ENCODE results near the gene SMIM27.
"Not testable (repeated sequence)": the region's sequence is repeated elsewhere in the genome, so short reads cannot be mapped to it uniquely, and the experiment has no call there.

Gene SMIM27

GRCh38 chr9:32590476-32590875 lies 38.3 kb downstream of the SMIM27 start:
- TF ChIP-seq, protein P1, sequence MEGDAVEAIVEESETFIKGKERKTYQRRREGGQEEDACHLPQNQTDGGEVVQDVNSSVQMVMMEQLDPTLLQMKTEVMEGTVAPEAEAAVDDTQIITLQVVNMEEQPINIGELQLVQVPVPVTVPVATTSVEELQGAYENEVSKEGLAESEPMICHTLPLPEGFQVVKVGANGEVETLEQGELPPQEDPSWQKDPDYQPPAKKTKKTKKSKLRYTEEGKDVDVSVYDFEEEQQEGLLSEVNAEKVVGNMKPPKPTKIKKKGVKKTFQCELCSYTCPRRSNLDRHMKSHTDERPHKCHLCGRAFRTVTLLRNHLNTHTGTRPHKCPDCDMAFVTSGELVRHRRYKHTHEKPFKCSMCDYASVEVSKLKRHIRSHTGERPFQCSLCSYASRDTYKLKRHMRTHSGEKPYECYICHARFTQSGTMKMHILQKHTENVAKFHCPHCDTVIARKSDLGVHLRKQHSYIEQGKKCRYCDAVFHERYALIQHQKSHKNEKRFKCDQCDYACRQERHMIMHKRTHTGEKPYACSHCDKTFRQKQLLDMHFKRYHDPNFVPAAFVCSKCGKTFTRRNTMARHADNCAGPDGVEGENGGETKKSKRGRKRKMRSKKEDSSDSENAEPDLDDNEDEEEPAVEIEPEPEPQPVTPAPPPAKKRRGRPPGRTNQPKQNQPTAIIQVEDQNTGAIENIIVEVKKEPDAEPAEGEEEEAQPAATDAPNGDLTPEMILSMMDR (IDR thresholded peaks at IDR 0.05; ENCODE audit: extremely low read depth, insufficient read depth, missing control alignments), result no peak
- in situ Hi-C loops (cut with MboI; ENCODE audit: low pct_unique_long_range_greater_than_20kb, low sequenced_read_pairs, unreplicated experiment), result no loop called here

DNA sequence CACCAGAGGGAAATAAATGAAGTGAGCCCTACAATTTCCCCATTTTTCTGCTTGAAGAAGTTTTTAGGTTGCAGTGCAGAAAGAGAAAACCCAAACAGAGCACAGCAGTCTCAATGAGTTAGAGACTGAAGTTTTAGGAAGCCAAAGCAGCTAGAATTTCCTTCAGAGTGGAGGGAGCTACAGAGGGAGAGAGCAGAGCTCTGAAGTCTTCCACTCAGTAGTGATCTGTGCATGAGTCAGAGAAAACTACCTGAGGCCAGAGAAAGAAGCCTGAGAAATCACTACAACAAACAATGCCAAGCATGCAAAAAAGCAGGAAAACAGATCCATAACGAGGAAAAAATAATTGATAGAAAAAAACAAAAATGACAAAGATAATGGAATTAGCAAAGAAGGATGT lies 38.8 kb downstream of the SMIM27 start:
- TF ChIP-seq, protein P1 (IDR thresholded peaks at IDR 0.05; ENCODE audit: extremely low read depth, insufficient read depth, missing control alignments), result no peak
- in situ Hi-C loops (cut with MboI; ENCODE audit: low pct_unique_long_range_greater_than_20kb, low sequenced_read_pairs, unreplicated experiment), result no loop called here
- no peak for DNase-seq (ENCODE audit: low spot score)

More at GRCh38 chr9:32590476-32590875, 38.3 kb downstream of the SMIM27 start:
- no peak for DNase-seq (ENCODE audit: low spot score)

DNA sequence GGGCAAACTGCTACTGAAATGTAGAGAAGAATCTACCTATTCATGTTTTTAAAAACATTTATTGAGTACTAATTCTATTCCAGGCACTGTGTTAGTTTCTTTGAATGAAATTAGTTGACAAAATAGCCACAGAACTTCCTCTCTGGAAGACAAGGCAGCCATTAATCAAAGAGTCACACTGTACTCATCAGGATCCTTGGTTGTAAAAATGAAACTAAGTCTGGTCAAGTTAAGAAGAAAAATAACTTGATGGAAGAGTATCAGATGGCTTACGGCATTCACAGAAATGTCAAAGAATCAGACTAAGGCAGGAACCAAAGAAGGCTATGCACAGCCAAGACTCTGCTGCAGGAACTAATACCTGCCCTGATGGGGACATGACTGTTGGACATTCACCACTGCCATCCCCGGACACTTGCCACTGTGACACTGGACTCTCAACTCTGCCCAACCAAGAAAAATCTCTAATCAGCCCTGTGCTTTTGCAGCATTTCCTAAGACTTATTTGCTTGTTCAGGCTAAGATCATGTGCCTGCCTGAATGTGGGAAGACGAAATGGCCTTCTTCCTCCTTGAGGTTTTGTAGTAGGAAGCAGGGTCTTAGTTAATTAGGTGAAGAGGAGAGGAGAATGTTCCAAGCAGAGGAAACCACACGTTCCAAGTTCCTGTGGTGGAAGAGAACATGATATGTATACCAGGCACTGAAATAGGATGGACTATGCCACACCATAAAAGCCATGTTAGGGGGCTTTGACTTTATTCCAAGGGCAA lies 44.2 kb downstream of the SMIM27 start:
- DNase-seq (ENCODE audit: low spot score), result no peak
- TF ChIP-seq, protein P1 (IDR thresholded peaks at IDR 0.05; ENCODE audit: extremely low read depth, insufficient read depth, missing control alignments), result no peak
- in situ Hi-C loops (cut with MboI; ENCODE audit: low pct_unique_long_range_greater_than_20kb, low sequenced_read_pairs, unreplicated experiment), result no loop called here

GRCh38 chr9:32596936-32597335 lies 44.8 kb downstream of the SMIM27 start:
- no peak for DNase-seq (ENCODE audit: low spot score)
- in situ Hi-C loops (cut with MboI; ENCODE audit: low pct_unique_long_range_greater_than_20kb, low sequenced_read_pairs, unreplicated experiment), result no loop called here
- TF ChIP-seq, protein P1 (IDR thresholded peaks at IDR 0.05; ENCODE audit: extremely low read depth, insufficient read depth, missing control alignments), result no peak

DNA sequence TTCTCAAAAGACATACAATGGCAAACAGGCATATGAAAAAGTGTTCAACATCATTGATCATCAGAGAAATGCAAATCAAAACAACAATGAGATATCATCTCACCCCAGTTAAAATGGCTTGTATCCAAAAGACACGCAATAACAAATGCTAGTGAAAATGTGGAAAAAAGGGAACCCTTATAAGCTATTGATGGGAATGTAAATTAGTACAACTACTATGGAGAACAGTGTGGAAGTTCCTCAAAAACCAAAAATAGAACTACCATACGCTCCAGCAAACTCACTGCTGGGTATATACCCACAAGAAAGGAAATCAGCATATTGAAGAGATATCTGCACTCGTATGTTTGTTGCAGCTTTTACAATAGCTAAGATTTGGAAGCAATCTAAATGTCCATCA lies 46.9 kb downstream of the SMIM27 start:
- in situ Hi-C loops (cut with MboI; ENCODE audit: low pct_unique_long_range_greater_than_20kb, low sequenced_read_pairs, unreplicated experiment); DNase-seq (ENCODE audit: low spot score): not testable (repeated sequence)
